C1 segment of cervical spinal cord (tissue), 14 donors: ENCODE results near the gene ID1.
A peak's percentile ranks its signal among the peaks of the same experiment; 100 is the strongest.
"Not testable (repeated sequence)": the region's sequence is repeated elsewhere in the genome, so short reads cannot be mapped to it uniquely, and the experiment has no call there.

ENCODE experiments used
- DNase-seq, 14 donors: peaks; one replicate each; lab custom pipeline; 2025; lab: John Stamatoyannopoulos, UW

The ID1 gene

DNA sequence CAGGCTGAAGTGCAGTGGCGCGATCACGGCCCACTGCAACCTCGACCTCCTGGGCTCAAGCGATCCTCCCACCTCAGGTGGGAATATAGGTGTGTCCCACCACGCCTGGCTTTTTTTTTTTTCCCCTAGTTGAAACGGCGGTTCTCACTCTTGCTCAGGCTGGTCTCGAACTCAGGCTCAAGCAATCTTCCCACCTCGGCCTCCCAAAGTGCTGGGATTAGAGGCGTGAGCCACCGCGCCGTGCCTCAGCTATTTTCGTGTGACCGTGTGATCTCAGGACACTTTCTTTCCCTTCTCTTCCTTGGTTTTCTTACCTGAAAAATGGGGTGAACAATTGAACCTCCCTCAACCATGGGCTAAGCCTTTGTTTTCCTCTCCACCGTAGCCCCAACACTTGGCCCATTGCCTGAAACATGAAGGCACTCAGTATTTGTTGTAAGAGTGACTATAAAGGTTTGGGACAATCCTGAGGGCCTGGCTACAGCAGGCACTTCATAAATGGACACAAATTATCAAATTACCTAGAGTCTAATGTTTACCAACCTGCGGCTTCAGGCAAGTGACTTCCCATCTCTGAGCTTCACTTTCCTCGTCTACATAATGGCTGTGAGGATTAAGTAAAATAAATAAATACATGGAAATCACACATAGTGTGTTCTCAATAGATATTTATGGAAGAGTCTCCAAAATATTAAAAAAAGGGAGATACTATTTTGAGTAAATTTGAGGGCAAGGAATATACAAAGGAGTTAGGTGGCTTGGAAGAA, 31.4 kb upstream of the ID1 start:
- DNase-seq, result no peak

DNA sequence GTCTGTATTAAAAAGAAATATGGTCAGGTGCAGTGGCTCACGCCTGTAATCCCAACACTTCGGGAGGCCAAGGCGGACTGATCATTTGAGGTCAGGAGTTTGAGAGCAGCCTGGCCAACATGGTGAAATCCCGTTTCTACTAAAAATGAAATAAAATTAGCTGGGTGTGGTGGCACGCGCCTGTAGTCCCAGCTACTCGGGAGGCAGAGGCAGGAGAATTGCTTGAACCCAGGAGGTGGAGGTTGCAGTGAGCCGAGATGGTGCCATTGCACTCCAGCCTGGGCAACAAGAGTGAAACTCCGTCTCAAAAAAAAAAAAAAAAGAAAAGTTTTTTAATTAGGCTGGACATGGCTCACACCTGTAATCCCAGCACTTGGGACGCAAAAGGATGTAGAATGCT, 30.1 kb upstream of the ID1 start:
- DNase-seq, result not testable (repeated sequence)

DNA sequence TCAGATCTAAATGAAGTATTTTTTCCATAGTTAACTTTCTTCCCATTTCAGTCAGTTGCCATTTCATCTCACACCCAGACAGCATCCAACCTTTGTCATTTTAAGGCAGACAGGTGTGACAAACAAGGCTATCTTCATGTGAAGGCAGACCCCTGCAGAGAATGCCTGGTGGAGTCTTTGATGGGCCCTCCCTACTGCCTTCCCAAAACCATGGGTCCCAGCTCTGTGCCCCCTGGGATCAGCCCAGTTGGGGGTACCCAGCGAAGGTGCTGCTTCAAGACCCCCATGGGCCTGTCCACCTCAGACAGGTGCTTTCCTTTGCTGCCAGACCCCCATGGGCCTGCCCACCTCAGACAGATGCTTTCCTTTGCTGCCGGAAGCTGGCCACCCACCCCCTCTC, 28.3 kb upstream of the ID1 start:
- no peak for DNase-seq

DNA sequence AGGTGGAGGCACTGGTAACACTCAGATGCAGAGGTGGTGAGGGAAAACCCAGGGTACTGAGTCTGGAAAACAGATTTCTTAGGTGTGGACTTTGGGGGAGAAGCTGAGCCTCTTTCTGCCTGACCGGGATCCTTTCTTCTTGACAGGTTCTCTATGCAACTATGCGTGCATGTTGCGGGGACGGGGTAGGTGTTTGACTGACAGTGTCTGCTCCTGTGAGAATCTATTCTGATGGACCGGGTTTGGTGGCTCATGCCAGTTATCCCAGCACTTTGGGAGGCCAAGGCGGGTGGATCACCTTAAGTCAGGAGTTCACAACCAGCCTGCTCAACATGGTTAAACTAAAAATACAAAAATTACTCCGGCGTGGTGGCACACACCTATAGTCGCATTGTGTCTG, 27.9 kb upstream of the ID1 start:
- no peak for DNase-seq

DNA sequence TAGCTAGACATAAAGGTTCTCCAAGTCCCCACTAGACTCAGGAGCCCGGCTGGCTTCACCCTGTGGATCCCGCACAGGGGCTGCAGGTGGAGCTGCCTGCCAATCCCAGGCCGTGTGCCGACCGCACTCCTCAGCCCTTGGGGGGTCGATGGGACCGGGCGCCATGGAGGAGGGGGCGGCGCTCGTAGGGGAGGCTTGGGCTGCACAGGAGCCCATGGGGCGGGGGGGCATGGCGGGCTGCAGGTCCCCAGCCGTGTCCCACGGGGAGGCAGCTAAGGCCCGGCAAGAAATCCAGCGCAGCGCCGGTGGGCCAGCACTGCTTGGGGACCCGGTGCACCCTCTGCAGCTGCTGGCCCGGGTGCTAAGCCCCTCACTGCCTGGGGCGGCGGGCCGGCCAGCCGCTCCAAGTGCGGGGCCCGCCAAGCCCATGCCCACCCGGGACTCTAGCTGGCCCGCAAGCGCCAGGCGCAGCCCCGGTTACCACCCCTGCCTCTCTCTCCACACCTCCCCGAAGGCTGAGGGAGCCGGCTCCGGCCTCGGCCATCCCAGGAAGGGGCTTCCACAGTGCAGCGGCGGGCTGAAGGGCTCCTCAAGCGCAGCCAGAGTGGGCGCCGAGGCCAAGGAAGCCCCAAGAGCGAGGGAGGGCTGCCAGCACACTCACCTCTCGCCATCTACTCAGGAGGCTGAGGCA, 26.5 kb upstream of the ID1 start:
- DNase-seq, result no peak

DNA sequence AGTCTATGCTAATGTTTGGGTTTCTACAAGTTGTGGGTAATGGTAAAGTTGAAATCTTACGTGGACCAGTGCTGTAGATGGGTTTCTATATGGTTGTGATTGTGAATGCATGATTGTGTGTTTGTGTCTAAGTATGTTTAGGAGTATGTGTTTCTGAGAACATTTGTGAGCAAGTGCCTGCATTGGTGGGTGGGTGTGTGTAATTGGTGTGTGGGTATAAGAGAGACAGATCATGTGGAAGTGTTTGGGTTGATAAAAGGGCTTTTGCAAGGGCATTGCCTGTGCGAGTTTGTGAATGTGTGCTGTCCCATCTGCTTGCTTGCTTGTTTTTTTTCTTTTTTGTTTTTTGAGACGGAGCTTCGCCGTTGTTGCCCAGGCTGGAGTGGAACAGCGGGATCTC, 25.8 kb upstream of the ID1 start:
- no peak for DNase-seq

DNA sequence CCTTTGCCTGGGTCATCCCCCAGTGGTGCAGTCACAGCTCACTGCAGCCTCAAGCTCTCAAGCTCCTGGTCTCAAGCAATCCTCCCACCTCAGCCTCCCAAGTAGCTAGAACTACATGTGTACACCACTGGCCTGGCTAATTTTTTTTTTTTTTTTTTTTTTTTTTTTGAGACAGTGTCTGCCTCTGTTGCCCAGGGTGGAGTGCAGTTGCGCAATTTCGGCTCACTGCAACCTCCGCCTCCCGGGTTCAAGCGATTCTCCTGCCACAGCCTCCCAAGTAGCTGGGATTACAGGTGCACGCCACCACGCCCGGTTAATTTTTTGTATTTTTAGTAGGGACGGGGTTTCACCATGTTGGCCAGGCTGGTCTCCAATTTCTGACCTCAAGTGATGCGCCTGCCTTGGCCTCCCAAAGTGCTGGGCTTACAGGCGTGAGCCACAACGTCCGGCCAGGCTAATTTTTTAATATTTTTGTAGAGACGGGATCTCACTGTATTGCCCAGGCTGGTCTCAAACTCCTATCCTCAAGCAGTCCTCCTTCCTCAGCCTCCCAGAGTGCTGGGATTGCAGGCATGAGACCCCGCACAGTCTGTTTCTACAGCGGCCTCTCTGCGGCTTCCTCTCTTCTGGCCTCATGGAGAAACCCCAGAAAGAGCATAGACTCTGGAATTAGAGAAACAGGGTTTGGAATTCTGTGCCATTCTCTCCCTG, 25.0 kb upstream of the ID1 start:
- DNase-seq, result not testable (repeated sequence)

DNA sequence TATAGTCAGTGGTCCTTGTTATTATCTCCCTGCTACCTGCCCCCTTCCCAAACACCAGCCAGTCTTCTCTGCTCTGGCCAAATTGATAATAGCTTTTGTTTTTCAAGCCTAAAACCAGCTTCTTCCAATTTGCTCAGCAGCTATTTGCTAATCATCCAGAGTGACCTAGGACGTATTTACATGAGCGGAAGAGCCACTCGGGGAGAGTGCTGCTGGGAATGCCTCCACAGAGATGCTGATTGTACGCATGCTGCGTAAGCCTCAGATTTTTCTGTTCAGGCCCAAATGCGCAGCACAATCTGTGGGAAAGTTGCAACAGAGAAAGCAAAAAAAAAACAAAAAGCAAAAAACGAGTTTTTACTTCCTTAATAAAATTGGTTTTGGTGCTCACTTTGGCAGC, 24.4 kb upstream of the ID1 start:
- DNase-seq, result no peak

DNA sequence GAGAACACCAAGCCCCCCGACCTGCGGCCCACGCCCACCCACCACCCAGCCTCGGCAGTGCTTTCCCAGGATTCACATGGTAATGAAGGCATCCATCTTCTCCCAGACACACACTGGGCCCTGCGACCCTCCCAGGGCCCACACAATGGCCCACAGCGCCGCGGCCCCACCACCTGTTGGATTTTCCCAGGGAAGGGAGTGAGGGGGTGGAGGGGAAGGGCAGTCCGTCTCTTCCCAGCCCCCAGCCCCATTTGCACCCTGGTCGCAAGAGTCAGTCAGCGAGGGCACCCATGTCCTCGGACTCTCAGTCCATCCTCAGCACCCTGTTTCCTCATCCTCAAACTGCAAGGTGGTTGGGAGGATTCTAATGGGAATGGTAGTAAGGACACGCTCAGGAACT, 23.7 kb upstream of the ID1 start:
- no peak for DNase-seq

DNA sequence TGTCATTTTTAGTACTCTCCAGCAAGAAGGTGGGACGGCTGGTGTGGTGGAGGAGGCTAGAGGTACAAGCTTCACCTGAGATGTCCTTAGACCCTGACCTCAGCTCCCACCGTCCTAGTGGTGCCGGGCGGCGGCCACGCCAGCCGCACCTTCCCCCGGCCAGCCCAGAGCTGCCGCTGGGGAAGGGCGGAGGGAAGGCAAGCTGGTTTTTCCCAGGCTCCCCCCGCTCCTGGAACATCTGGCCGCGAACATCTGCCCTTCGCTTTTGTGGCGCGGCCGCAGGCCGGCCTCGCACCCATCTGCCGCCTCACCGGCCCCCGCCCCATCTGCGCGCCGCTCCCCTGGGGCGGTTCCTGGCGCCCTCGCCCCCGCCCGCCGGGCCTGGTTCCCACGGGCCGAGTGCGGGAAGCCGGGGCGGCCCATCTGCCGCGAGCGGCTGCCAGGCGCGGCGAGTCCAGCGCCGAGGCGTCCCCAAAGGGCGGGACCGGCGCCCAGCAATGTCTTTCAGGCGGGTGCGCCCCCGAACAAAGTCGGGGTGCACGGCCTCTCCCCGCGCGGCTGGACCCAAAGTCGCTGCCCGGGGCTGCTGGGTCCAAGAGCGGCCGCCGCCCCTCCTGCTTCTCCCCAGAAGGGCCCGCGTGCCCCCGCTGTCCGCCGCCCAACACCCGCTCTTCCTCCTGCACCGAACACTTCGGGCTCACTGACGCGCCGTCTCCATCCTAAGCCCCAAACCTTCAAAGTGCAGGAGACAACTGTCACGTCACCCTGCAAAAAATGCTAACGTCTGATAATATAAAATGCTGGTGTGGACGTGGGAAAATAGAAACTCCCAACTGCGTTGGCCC, 17.3 kb upstream of the ID1 start:
- peak in 3 of 14 donors; percentile 25 to 37 (median 34) for DNase-seq

DNA sequence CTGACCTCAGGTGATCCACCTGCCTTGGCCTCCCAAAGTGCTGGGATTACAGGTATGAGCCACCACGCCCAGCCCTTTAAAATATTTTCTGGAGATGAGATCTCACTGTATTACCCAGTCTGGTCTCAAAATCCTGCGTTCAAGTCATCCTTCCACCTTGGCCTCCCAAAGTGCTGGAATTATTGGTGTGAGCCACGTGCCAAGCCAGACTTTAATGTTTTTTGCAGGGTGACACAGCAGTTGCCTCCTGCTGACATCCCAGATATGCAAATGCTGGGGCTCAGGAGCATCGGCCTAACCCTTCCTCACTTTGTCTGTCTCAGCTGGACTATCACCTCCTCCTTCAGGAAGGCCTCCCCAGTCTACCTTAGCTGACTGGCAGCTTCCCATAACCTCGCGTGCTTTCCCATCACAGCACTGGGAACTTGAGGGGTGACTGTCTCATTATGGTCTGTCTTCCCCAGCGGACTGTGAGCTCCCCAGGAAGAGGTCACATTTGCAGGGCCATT, 14.3 kb upstream of the ID1 start:
- DNase-seq, result peak in 1 of 14 donors; percentile 13

DNA sequence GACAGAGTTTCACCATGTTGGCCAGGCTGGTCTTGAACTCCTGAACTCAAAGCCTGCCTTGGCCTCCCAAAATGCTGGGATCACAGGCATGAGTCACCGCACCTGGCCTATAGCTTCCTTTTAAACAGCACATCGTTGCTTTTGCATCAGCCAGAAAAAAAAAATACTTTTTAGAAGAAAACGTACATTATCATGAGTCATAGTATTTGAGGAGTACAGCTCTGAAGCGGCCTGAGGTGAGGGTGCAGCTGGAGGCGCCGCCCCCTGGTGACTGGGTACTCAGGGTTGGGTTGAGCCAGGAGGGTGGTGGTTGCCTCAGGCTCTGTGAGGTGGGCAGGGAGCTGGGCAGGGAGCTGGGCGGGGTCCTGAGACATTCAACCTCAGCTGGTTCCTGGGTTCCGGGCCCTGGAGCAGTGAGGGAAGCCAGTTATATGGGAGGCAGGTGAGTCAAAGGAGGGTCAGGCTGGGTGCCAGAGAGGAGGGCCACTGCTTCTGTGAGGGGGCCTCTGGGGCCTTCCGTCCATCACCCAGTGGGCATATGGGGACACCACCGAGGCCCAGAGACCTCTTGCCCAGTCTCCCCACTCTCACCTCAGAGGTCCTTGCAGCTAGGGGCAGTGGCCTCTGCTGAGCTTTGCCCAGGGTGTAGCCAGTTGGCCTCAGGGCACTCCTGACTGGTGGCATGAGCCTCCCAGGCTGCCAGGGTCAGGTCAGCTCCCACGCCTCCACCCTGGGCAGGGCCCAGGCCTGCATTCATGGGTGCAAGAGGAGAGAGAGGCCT, 11.7 kb upstream of the ID1 start:
- DNase-seq, result no peak

DNA sequence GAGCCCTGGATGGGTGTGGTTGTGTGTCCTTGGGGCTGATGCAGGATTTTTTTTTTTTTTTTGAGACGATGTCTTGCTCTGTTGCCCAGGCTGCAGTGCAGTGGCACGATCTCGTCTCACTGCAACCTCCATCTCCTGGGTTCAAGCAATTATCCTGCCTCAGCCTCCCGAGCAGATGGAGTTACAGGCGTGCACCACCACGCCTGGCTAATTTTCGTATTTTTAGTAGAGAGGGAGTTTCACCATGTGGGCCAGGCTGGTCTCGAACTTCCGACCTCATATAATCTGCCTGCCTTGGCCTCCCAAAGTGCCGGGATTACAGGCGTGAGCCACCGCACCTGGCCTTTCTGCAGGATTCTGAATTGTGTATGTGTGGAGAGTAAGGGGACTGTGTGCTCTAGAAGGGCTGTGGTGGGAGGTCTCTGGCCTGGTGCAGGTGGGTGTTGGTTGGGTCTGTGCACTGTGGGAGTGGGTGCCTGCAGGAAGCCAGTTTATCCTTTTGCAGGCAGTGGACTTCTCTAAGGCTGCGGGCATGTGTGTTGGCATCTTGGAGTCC, 11.0 kb upstream of the ID1 start:
- DNase-seq, result no peak

DNA sequence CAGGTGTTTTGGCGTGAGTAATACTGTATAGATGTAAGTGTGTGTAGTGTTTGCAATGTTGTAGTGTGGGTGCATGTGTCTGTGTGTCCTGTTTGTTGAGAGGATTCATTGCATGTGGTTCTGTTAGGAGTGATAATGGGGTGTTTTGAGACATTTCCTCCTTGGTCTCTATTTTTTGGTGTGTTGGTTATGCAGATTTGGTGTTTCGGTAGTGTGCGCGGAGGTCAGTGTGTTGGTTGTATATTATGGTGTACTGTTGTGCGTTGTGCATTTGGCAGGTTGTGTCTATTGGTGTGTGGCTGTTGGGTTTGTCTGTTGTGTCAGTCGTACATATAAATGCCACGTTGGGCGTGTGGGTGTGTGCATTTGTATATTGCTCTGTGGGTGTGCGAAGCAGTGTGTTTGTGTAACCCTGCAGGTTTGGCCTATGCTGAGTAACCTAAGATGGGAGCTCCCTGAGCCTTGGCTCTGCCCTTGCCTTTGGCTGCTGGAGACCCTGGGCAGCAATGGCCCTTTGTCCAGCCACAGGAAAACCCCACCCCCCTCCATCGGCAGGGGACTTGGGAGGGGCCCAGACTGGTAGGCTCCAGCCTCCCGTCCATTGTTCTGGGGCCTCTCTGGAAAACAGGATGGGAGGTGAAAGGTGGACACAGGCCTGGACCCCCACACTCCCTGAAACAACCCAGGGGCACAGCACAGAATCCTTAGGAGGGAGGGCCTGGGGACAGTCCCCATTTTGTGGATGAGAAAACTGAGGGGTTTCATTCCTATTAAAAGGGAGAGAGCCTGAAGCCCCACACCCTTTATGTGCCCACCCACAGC, 10.3 kb upstream of the ID1 start:
- DNase-seq, result peak in 1 of 14 donors; percentile 4

DNA sequence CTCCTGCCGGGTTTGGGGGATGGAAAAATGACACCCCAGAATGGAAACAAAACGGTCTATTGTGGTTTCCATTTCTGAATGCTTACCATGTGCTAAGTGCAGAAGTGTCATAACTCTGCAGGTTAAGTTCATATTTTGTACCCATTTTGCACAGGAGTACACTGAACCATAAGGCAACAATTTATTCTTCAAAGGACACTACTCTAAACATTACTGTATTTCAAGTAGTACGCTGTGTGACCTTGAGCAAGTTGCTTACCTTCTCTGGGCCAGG, 9.8 kb upstream of the ID1 start:
- no peak for DNase-seq

DNA sequence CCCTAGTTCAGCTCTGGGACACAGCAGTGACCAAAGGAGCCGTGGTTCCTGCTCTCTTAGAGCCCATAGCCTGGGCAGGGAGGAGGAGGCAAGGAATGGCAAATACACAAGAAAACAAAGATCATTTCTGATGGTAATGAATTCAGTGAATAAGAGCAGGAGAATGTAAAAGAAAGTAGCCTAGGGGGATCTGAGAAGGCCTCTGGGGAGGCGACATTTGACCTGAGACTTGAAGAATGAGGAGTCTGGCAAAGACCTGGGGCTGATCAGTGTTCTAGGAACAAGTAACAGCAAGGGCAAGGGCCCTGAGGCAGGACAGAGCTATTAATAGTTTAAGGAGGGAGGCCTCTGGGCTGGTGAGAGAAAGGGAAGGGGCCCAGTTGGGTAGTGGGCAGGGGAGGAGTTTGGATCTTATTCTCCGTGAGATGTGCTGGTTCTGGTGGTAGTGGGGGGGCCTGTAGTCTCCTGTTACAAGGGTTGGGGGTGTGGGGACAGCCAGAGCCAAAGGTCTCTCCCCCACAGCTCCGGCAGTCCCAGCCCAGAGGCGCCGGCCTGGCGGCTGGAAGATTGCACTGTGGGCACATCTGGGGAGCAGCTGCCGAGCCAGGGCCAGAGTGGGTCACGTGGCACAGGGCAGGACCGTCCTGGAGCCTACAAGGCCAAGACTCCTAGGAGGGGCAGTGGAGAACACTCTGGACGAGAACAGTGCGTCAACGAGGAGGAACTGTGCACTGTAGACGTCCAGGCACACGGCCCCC, 9.3 kb upstream of the ID1 start:
- DNase-seq, result peak in 5 of 14 donors; percentile 7 to 30 (median 13)

DNA sequence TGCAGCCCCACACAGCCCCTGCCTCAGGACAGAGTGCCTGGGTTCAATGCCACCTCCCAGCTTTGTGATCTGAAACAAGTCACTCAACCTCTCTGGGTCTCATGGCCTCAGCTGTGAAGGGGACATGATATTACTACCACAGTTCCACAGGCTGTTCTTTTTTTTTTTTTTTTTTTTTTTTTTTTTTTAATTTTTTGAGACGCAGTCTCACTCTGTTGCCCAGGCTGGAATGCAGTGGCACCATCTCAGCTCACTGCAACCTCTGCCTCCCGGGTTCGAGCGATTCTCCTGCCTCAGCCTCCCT, 8.7 kb upstream of the ID1 start:
- DNase-seq, result not testable (repeated sequence)

DNA sequence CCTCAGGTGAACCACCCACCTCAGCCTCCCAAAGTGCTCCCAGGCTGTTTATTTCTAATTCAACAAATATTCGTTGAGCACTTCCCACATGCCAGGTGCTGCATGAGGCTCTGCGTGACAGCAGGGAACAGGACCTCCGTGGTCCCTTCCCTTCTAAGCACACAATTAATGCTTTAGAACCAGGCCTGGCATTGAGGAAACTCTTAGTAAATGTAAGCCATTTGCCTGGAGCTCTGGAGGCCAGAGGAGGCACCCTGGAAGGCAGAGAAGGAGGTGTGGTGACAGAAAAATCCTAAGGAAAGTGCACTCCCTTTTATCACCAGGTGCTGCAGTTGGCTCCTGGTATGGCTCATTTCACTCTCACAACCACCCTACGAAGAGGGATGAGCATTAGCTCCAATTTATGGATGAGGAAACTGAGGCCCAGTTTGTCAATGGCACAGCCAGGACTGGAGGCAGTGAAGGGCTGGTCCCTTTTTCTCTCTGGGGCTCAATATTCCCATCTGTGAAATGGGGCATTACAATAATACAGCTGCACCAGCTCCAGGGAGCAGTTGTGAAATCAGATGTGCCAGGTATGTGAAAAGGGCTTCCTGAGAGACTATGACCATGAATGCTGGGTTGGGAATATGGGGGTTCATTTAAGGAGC, 8.1 kb upstream of the ID1 start:
- DNase-seq, result no peak

DNA sequence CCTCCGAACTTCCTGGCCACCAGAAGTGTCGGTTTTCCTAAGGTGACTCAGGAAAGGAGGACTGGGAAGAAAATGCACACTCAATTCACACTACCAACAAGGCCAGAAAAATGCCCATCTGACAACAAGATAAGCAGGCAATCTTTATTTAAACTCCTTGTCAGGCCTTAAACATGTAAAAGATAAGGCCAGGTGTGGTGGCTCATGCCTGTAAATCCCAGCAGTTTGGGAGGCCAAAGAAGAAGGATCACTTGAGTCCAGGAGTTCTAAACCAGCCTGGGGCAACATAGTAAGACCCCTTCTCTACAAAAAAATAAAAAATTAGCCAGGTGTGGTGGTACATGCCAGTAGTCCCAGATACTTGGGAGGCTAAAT, 7.6 kb upstream of the ID1 start:
- DNase-seq, result no peak
